Endodermal cell (in vitro differentiated cells): ENCODE measurements around the gene DNAJC12. TPM values are rescaled to one million over a fixed set of nuclear protein-coding genes. Genes with fewer than 3 reads are reported as not detected.

Experiments used
- DNase-seq: peaks from one replicate; pipeline ENCODE4 v3.0.0-alpha.2; 2017
- H3K27ac ChIP-seq: 2 replicates; pipeline ENCODE4 v1.5.1; 2013; ENCODE audit warnings: mild to moderate bottlenecking, low read depth, low read length, moderate library complexity
- H3K27me3 ChIP-seq: 2 replicates; pipeline ENCODE4 v1.6.1; 2013; ENCODE audit warnings: mild to moderate bottlenecking, low read length, moderate library complexity; ENCODE audit not compliant: insufficient read depth, control insufficient read depth, poor library complexity, severe bottlenecking
- H3K36me3 ChIP-seq: 2 replicates; pipeline ENCODE4 v1.7.0; 2013; ENCODE audit warnings: mild to moderate bottlenecking, low read length, moderate library complexity; ENCODE audit not compliant: control insufficient read depth, insufficient read depth
- H3K4me1 ChIP-seq: one replicate; pipeline ENCODE4 v1.7.0; 2013; ENCODE audit warnings: low read length; ENCODE audit not compliant: control insufficient read depth, insufficient read depth
- H3K4me3 ChIP-seq: 2 replicates; pipeline ENCODE4 v1.5.1; 2013; ENCODE audit warnings: mild to moderate bottlenecking, low read length, moderate library complexity
- H3K9ac ChIP-seq: 2 replicates; pipeline ENCODE4 v1.6.1; 2013; ENCODE audit warnings: mild to moderate bottlenecking, low read length, moderate library complexity; ENCODE audit not compliant: poor library complexity, severe bottlenecking; ENCODE audit errors: extremely low read depth
- H3K9me3 ChIP-seq: 2 replicates; pipeline ENCODE4 v1.6.1; 2013; ENCODE audit warnings: mild to moderate bottlenecking, low read length, moderate library complexity; ENCODE audit not compliant: control insufficient read depth
- H3K27ac Mint-ChIP-seq: 2 replicates; pipeline ENCODE4 v1.8.0; 2020; ENCODE audit warnings: mixed read lengths
- H3K27me3 Mint-ChIP-seq: 2 replicates; pipeline ENCODE4 v1.8.0; 2021; ENCODE audit warnings: mild to moderate bottlenecking, mixed read lengths; ENCODE audit not compliant: insufficient read depth
- H3K36me3 Mint-ChIP-seq: 2 replicates; pipeline ENCODE4 v1.8.0; 2020; ENCODE audit warnings: low read depth, mixed read lengths
- H3K4me1 Mint-ChIP-seq: 2 replicates; pipeline ENCODE4 v1.8.0; 2020; ENCODE audit warnings: mixed read lengths
- H3K4me3 Mint-ChIP-seq: 2 replicates; pipeline ENCODE4 v1.8.0; 2020; ENCODE audit warnings: mild to moderate bottlenecking, moderate library complexity, mixed read lengths
- H3K9me3 Mint-ChIP-seq: 2 replicates; pipeline ENCODE4 v1.8.0; 2020; ENCODE audit warnings: mild to moderate bottlenecking, mixed read lengths
- CTCF ChIP-seq: fragments of 200-600 bp; sonication (generic); conservative IDR thresholded peaks from 2 replicates; pipeline ENCODE4 v1.5.0; 2021; ENCODE audit warnings: antibody characterized with exemption, mild to moderate bottlenecking
- WGBS, 2 experiments: methylation state at CpG; one replicate each; pipeline versions ENCODE4 v1.1.5 to v1.1.7; 2013; ENCODE audit warnings: missing lambda C conversion rate in 2 of 2, mixed read lengths in 1 of 2; ENCODE audit not compliant: insufficient coverage in 1 of 2, insufficient read length in 1 of 2; 5-methylcytosine and 5-hydroxymethylcytosine counted together
- total RNA-seq, 2 donors: library from RNA; stranded (reverse); fragmentation: NEBNext Ultra II Directional in 1 of 2; extraction: Animal tissue kit (Norgen Biotek cat#: 25700) in 1 of 2; gene quantifications; 2 replicates in 1 of 2; 3 replicates in 1 of 2; pipeline ENCODE4 v1.2.1, GENCODE V29; 2021

Gene DNAJC12
- total RNA-seq, 2 donors from 2014 or later: 0.59 TPM; not detected in 1

GRCh38 chr10:67801118-67801517 is 36.9 kb downstream of the DNAJC12 start:
- no peaks in the 10 kb centered on the region for H3K36me3 ChIP-seq
- H3K4me1 Mint-ChIP-seq: no peaks in the 10 kb centered on the region
- H3K27me3 Mint-ChIP-seq: no peaks in the 10 kb centered on the region
- H3K27ac ChIP-seq: no peak overlapping the region
- no peak for DNase-seq
- TF ChIP-seq CTCF: no peak
- H3K4me1 ChIP-seq: no peaks in the 10 kb centered on the region
- H3K27me3 ChIP-seq: no peaks in the 10 kb centered on the region
- H3K4me3 Mint-ChIP-seq: no peak overlapping the region
- H3K9me3 ChIP-seq: no peaks in the 10 kb centered on the region
- no peak overlapping the region for H3K4me3 ChIP-seq
- WGBS, 2 experiments: 91% methylated on average over 1 of the region's 1 CpG; no CpG with 5 or more reads in 1 of the 2 experiments
- H3K9me3 Mint-ChIP-seq: no peaks in the 10 kb centered on the region
- no peak overlapping the region for H3K9ac ChIP-seq
- H3K36me3 Mint-ChIP-seq: no peaks in the 10 kb centered on the region
- H3K27ac Mint-ChIP-seq: no peak overlapping the region

GRCh38 chr10:67794909-67795460 is 43.0 kb downstream of the DNAJC12 start:
- no peaks in the 10 kb centered on the region for H3K36me3 ChIP-seq
- no peaks in the 10 kb centered on the region for H3K9me3 ChIP-seq
- Mint-ChIP-seq H3K4me1 (peaks cover 10% of the 10 kb centered on the region), H3K27ac (peak overlapping the region; percentile 44), H3K4me3 (no peak overlapping the region), H3K9me3 (no peaks in the 10 kb centered on the region), H3K36me3 (no peaks in the 10 kb centered on the region), H3K27me3 (no peaks in the 10 kb centered on the region)
- H3K27ac ChIP-seq: no peak overlapping the region
- H3K4me3 ChIP-seq: no peak overlapping the region
- no peaks in the 10 kb centered on the region for H3K4me1 ChIP-seq
- DNase-seq: peak; percentile 72
- WGBS, 2 experiments: 52 to 64% methylated on average over 2 to 3 of the region's 3 CpGs
- no peak for TF ChIP-seq CTCF
- no peaks in the 10 kb centered on the region for H3K27me3 ChIP-seq
- no peak overlapping the region for H3K9ac ChIP-seq

- peaks cover 16% of the 10 kb centered on the region for H3K4me1 Mint-ChIP-seq
- H3K9me3 Mint-ChIP-seq: no peaks in the 10 kb centered on the region
- Histone ChIP-seq H3K9ac (no peak overlapping the region), H3K4me3 (no peak overlapping the region), H3K27me3 (no peaks in the 10 kb centered on the region), H3K9me3 (no peaks in the 10 kb centered on the region), H3K36me3 (no peaks in the 10 kb centered on the region), H3K27ac (no peak overlapping the region), H3K4me1 (no peaks in the 10 kb centered on the region)
- H3K36me3 Mint-ChIP-seq: no peaks in the 10 kb centered on the region
- 90% methylated on average over 4 of the region's 4 CpGs; no CpG with 5 or more reads in 1 of the 2 experiments for WGBS, 2 experiments
- no peak overlapping the region for H3K27ac Mint-ChIP-seq
- DNase-seq: no peak
- no peak for TF ChIP-seq CTCF
- H3K27me3 Mint-ChIP-seq: no peaks in the 10 kb centered on the region
- no peak overlapping the region for H3K4me3 Mint-ChIP-seq
Measured at GRCh38 chr10:67794256-67794655, 43.7 kb downstream of the DNAJC12 start.
